Peyer's patch (tissue), 4 donors: ENCODE data around the gene SDF2L1. TPM values are rescaled to one million over a fixed set of nuclear protein-coding genes. Genes with fewer than 3 reads are reported as not detected.
"Not testable (repeated sequence)": the region's sequence is repeated elsewhere in the genome, so short reads cannot be mapped to it uniquely, and the experiment has no call there.

Experiments used
- DNase-seq, 3 donors: peaks; one replicate each; pipeline ENCODE4 v3.0.0-alpha.2; 2017 to 2019
- H3K27ac ChIP-seq, 4 donors: fragments of 200-600 bp; sonication (generic); one replicate each; pipeline ENCODE4 v1.5.1; 2016 to 2019
- H3K27me3 ChIP-seq, 2 donors: fragments of 200-600 bp; sonication (generic); one replicate each; pipeline ENCODE4 v1.5.1; 2019
- H3K36me3 ChIP-seq, 3 donors: fragments of 200-600 bp; sonication (generic); one replicate each; pipeline ENCODE4 v1.5.1; 2016 to 2019
- H3K4me1 ChIP-seq, 4 donors: fragments of 200-600 bp; sonication (generic); one replicate each; pipeline ENCODE4 v1.5.1; 2016 to 2019
- H3K4me3 ChIP-seq, 4 donors: fragments of 200-600 bp; sonication (generic); 1 replicate in 3 of 4; 2 replicates in 1 of 4; pipeline ENCODE4 v1.5.1; 2016 to 2019; ENCODE audit warnings: mild to moderate bottlenecking in 1 of 4
- H3K9me3 ChIP-seq, 4 donors: fragments of 200-600 bp; sonication (generic); one replicate each; pipeline ENCODE4 v1.5.1; 2016 to 2019; ENCODE audit warnings: mild to moderate bottlenecking in 1 of 4
- CTCF ChIP-seq, 6 experiments: fragments of 450-650 bp in 4 of 6; fragments of 200-600 bp in 2 of 6; sonication (generic) in 1 of 6; IDR thresholded peaks; one replicate each; pipeline ENCODE4 v1.5.1; 2017 to 2019; ENCODE audit warnings: antibody characterized with exemption in 6 of 6, mild to moderate bottlenecking in 3 of 6, moderate library complexity in 1 of 6
- POLR2A ChIP-seq, 2 donors: fragments of 450-650 bp; IDR thresholded peaks; one replicate each; pipeline ENCODE4 v1.5.1; 2017; ENCODE audit warnings: antibody characterized with exemption in 2 of 2, mild to moderate bottlenecking in 2 of 2, moderate library complexity in 2 of 2
- total RNA-seq, 4 donors: library from RNA; depleted of rRNA; stranded (reverse); fragments of >200 nt; gene quantifications; one replicate each; pipeline ENCODE4 v1.1.0, GENCODE V29; 2016

Gene SDF2L1
- total RNA-seq, 4 donors from 2014 or later: 14.9 to 49.2 (median 30.0) TPM

GRCh38 chr22:21673534-21674321 lies 31.6 kb downstream of the SDF2L1 start:
- H3K27me3 ChIP-seq: no peaks in the 10 kb centered on the region
- H3K36me3 ChIP-seq: peaks cover 0 to 62% (median 0%) of the 10 kb centered on the region in 3 donors
- TF ChIP-seq CTCF (IDR thresholded peaks at IDR 0.05): no peak
- no peak for TF ChIP-seq POLR2A (IDR thresholded peaks at IDR 0.05)
- no peaks in the 10 kb centered on the region for H3K4me1 ChIP-seq
- peak in 1 of 3 donors; percentile 36 for DNase-seq
- no peak overlapping the region for H3K27ac ChIP-seq
- H3K4me3 ChIP-seq: no peak overlapping the region
- no peaks in the 10 kb centered on the region for H3K9me3 ChIP-seq

- DNase-seq: no peak
- Histone ChIP-seq H3K4me1 (no peaks in the 10 kb centered on the region), H3K27ac (no peak overlapping the region), H3K4me3 (no peak overlapping the region), H3K9me3 (no peaks in the 10 kb centered on the region), H3K36me3 (peaks cover 0 to 62% (median 0%) of the 10 kb centered on the region in 3 donors), H3K27me3 (no peaks in the 10 kb centered on the region)
- no peak for TF ChIP-seq CTCF (IDR thresholded peaks at IDR 0.05)
- no peak for TF ChIP-seq POLR2A (IDR thresholded peaks at IDR 0.05)
These were observed 32.6 kb downstream of the SDF2L1 start for GRCh38 chr22:21674638-21675245.

GRCh38 chr22:21677606-21678443 lies 35.7 kb downstream of the SDF2L1 start:
- H3K4me3 ChIP-seq: no peak overlapping the region
- H3K9me3 ChIP-seq: no peaks in the 10 kb centered on the region
- peaks cover 0 to 54% (median 0%) of the 10 kb centered on the region in 3 donors for H3K36me3 ChIP-seq
- H3K27ac ChIP-seq: no peak overlapping the region
- DNase-seq: no peak
- TF ChIP-seq CTCF (IDR thresholded peaks at IDR 0.05) (no peak), POLR2A (IDR thresholded peaks at IDR 0.05) (no peak)
- no peaks in the 10 kb centered on the region for H3K27me3 ChIP-seq
- H3K4me1 ChIP-seq: no peaks in the 10 kb centered on the region

- H3K4me3 ChIP-seq, H3K27ac ChIP-seq, H3K4me1 ChIP-seq, H3K9me3 ChIP-seq, H3K27me3 ChIP-seq, DNase-seq: not testable (repeated sequence)
- H3K36me3 ChIP-seq: peaks cover 0 to 52% (median 0%) of the 10 kb centered on the region in 3 donors
These were observed 36.7 kb downstream of the SDF2L1 start for GRCh38 chr22:21678842-21679241.

- no peak overlapping the region for H3K27ac ChIP-seq
- peaks cover 0 to 49% (median 0%) of the 10 kb centered on the region in 3 donors for H3K36me3 ChIP-seq
- no peak for TF ChIP-seq CTCF (IDR thresholded peaks at IDR 0.05)
- no peak for TF ChIP-seq POLR2A (IDR thresholded peaks at IDR 0.05)
- H3K27me3 ChIP-seq: no peaks in the 10 kb centered on the region
- no peak for DNase-seq
- no peaks in the 10 kb centered on the region for H3K4me1 ChIP-seq
- H3K9me3 ChIP-seq: no peaks in the 10 kb centered on the region
- no peak overlapping the region for H3K4me3 ChIP-seq
These were observed 37.3 kb downstream of the SDF2L1 start for GRCh38 chr22:21679383-21679782.
